Neutrophil (primary cell): ENCODE results near the gene TAGLN3.

Experiments
- H3K27ac ChIP-seq: fragments of 200-600 bp; sonication (generic); 2 replicates; pipeline ENCODE4 v1.5.1; 2016; ENCODE audit warnings: mild to moderate bottlenecking, moderate library complexity
- H3K27me3 ChIP-seq: fragments of 200-600 bp; sonication (generic); 2 replicates; pipeline ENCODE4 v1.6.0; 2016; ENCODE audit warnings: mild to moderate bottlenecking
- H3K36me3 ChIP-seq: fragments of 200-600 bp; sonication (generic); 2 replicates; pipeline ENCODE4 v1.5.1; 2017
- H3K4me1 ChIP-seq, 2 experiments: fragments of 200-600 bp in 1 of 2; sonication (generic) in 1 of 2; 1 replicate in 1 of 2; 2 replicates in 1 of 2; pipeline versions ENCODE4 v1.5.1 to v1.6.1; 2013 to 2016; ENCODE audit warnings: low read depth in 1 of 2, low read length in 1 of 2, mild to moderate bottlenecking in 1 of 2, moderate library complexity in 1 of 2; ENCODE audit not compliant: control insufficient read depth in 1 of 2, insufficient read depth in 1 of 2
- H3K4me3 ChIP-seq, 2 experiments: fragments of 200-600 bp in 1 of 2; sonication (generic) in 1 of 2; 1 replicate in 1 of 2; 2 replicates in 1 of 2; pipeline ENCODE4 v1.5.1; 2013 to 2016; ENCODE audit warnings: low read depth in 1 of 2, low read length in 1 of 2, mild to moderate bottlenecking in 1 of 2, moderate library complexity in 1 of 2
- H3K9me3 ChIP-seq: fragments of 200-600 bp; sonication (generic); 2 replicates; pipeline ENCODE4 v1.5.1; 2016
- CTCF ChIP-seq: fragments of 200-600 bp; sonication (generic); IDR thresholded peaks from 2 replicates; pipeline ENCODE4 v1.5.1; 2016; ENCODE audit warnings: antibody characterized with exemption

TAGLN3 gene

GRCh38 chr3:111998636-111999483 is at the start of gene TAGLN3:
Gene TAGLN3 (plus strand): TSS chr3:111998922. CDS start chr3:111999423, 501 bp downstream.
- Histone ChIP-seq H3K4me1 (peaks cover 5 to 9% of the 10 kb centered on the region in 2 experiments), H3K4me3 (no peak within 1 kb of the TSS), H3K9me3 (no peaks in the 10 kb centered on the region), H3K27ac (no peak within 1 kb of the TSS), H3K27me3 (peaks cover 47% of the 10 kb centered on the region), H3K36me3 (no peaks in the 10 kb centered on the region)
- TF ChIP-seq CTCF, result no peak

- Histone ChIP-seq H3K4me1 (no peaks in the 10 kb centered on the region), H3K4me3 (no peak overlapping the region), H3K36me3 (no peaks in the 10 kb centered on the region), H3K9me3 (no peaks in the 10 kb centered on the region), H3K27me3 (no peaks in the 10 kb centered on the region), H3K27ac (no peak overlapping the region)
- TF ChIP-seq CTCF, result no peak
Observed at GRCh38 chr3:111949712-111950111, 49.0 kb upstream of the TAGLN3 start.

GRCh38 chr3:111951032-111951431 is 47.7 kb upstream of the TAGLN3 start:
- no peaks in the 10 kb centered on the region for H3K9me3 ChIP-seq
- no peaks in the 10 kb centered on the region for H3K36me3 ChIP-seq
- no peak overlapping the region for H3K27ac ChIP-seq
- no peaks in the 10 kb centered on the region for H3K4me1 ChIP-seq
- TF ChIP-seq CTCF, result no peak
- H3K27me3 ChIP-seq, result no peaks in the 10 kb centered on the region
- H3K4me3 ChIP-seq, result no peak overlapping the region

GRCh38 chr3:111952086-111952485 is 46.6 kb upstream of the TAGLN3 start:
- Histone ChIP-seq H3K4me3 (no peak overlapping the region), H3K27me3 (no peaks in the 10 kb centered on the region), H3K27ac (no peak overlapping the region), H3K36me3 (no peaks in the 10 kb centered on the region), H3K4me1 (no peaks in the 10 kb centered on the region), H3K9me3 (no peaks in the 10 kb centered on the region)
- TF ChIP-seq CTCF, result no peak

GRCh38 chr3:111952866-111953450 is 45.8 kb upstream of the TAGLN3 start:
- Histone ChIP-seq H3K36me3 (no peaks in the 10 kb centered on the region), H3K4me1 (no peaks in the 10 kb centered on the region), H3K27ac (no peak overlapping the region), H3K27me3 (no peaks in the 10 kb centered on the region), H3K4me3 (no peak overlapping the region), H3K9me3 (no peaks in the 10 kb centered on the region)
- TF ChIP-seq CTCF, result no peak
